ENCODE results near the gene LPP.
A peak's percentile ranks its signal among the peaks of the same experiment; 100 is the strongest.

The LPP gene

GRCh38 chr3:188822411-188822810 lies 668.5 kb downstream of the LPP start:
- DNase-seq: no peak

- DNase-seq: no peak
These were observed 670.6 kb downstream of the LPP start for GRCh38 chr3:188824566-188824965.

GRCh38 chr3:188825901-188826300 lies 671.9 kb downstream of the LPP start:
- DNase-seq: no peak

GRCh38 chr3:188826574-188826973 lies 672.6 kb downstream of the LPP start:
- DNase-seq: no peak

DNA sequence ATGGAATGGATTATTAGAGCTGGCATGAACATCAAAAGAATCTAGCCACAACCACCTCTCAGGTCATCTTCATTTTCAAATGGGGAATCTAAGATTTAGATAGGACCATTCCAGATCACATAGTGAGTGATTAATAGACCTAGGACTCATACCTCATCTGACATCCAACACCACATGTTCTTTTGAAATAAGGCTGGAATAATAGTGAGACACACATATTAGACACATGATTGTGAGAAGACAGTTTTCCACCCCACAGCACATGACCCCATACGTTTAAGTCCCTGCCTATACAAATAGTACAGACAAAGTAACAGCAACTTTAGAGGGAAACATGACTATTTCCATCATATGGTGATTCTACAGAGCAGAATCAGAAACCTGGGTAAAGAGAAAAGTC lies 673.1 kb downstream of the LPP start:
- no peak for DNase-seq

DNA sequence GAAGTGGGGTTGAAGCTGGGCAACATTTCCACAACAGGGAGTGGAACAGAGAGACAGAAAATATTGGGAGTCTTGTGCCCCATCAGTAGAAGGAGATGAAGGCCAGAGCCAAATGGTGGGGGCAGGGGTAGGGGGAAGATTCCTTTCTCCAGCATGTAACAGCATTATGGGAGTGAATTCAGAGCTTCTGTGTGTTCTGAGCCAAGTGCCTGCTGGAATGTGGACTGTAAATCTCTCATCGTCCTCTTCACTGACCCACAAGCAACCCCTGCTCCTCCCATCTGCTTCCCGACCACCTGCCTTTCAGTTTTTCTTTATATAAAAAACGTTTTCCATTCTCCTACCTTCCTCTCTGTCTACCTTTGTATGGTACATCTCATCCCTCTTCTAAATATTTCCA lies 673.6 kb downstream of the LPP start:
- DNase-seq: no peak

GRCh38 chr3:188829130-188829529 lies 675.2 kb downstream of the LPP start:
- no peak for DNase-seq

- DNase-seq: no peak
These were observed 675.6 kb downstream of the LPP start for GRCh38 chr3:188829576-188829975.

- no peak for DNase-seq
These were observed 676.9 kb downstream of the LPP start for GRCh38 chr3:188830893-188831292.

GRCh38 chr3:188832146-188832545 lies 678.2 kb downstream of the LPP start:
- DNase-seq: no peak

- no peak for DNase-seq
These were observed 679.2 kb downstream of the LPP start for GRCh38 chr3:188832961-188833721.

DNA sequence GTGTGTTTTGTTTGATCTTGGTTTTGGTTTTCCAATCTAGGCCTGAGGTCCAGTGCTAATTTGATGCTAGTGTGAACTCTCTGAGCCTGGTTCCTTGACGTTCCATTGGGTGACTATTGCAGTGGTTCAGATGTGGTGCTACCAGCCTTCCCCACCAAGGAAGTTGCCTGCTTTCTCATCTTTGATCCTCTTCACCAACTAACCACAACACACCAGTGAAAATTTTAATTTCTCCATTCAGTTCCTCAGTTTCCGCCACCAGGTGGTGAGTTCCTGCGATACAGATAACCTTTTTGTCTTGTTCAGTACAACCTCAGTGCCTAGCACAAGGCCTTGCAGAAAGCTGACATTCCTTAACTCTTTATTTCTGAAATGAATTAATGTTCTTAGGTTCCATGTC lies 680.4 kb downstream of the LPP start:
- no peak for DNase-seq

GRCh38 chr3:188839187-188839695 lies 685.3 kb downstream of the LPP start:
- no peak for DNase-seq

GRCh38 chr3:188840290-188840689 lies 686.3 kb downstream of the LPP start:
- no peak for DNase-seq

DNA sequence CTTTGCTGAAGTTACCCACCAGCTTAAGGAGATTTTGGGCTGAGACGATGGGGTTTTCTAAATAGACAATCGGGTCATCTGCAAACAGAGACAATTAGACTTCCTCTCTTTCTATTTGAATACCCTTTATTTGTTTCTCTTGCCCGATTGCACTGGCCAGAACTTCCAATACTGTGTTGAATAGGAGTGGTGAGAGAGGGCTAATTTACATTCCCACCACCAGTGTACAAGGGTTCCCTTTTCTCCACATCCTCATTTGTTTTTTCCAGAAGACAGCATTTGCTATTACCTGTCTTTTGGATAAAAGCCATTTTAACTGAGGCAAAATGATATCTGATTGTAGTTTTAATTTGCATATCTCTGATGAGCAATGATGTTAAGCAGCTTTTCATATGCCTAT lies 687.9 kb downstream of the LPP start:
- no peak for DNase-seq

DNA sequence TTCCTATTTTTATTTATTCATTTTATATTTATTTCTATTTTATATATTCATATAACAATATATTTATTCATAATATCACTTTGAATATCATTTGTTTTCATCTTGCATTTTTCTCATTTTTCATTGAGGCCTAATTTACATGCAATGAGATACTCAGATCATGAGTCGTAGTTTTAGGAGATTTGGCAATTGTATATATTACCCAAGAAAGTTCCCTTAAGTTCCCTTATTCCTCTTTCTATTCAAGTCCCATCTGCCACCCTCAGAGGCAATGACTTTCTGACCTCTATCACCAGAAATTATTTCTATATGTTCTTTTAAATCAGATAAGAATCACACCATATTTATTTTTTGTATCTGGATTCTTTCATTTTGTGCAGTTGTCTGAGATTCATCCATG lies 688.7 kb downstream of the LPP start:
- DNase-seq: no peak

GRCh38 chr3:188844096-188844495 lies 690.1 kb downstream of the LPP start:
- no peak for DNase-seq

- DNase-seq: no peak
These were observed 691.6 kb downstream of the LPP start for GRCh38 chr3:188845514-188845913.

DNA sequence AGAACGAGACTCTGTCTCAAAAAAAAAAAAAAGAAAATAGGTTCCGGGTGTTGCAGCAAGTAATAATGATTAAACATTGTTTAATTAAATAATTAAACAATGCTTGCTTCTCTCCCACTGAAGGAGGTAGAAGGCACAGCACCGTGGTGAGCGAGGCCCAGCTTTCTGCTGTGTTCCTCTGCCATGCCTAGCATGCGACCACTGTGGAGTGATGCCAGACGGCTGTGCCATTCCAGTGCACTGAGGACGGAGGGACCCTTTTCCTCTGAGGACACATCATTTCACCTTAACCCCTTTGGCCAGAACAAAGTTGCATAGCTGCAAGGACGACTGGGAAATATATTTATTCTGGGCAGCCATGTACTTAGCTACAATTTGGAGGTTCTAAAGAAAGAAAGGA lies 695.0 kb downstream of the LPP start:
- no peak for DNase-seq

GRCh38 chr3:188853856-188854771 lies 700.2 kb downstream of the LPP start:
- peak; percentile 73 for DNase-seq

DNA sequence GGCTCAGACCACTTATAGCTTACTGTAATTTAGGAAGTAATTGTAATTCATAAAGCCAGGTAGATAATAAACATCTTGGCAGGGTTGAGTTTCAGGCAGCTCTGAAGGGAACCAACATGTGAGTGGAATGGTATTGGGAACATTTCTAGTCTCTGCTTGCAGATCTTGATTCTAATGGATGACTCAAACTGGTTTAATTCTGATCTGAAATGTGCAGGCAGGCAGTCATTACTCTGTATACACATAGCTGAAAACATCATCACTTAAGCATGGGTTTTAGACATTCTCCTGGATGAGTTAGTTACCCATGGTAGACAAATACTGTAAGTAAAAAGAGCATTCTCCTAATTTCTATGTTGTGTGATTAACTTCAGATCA lies 700.8 kb downstream of the LPP start:
- DNase-seq: no peak

DNA sequence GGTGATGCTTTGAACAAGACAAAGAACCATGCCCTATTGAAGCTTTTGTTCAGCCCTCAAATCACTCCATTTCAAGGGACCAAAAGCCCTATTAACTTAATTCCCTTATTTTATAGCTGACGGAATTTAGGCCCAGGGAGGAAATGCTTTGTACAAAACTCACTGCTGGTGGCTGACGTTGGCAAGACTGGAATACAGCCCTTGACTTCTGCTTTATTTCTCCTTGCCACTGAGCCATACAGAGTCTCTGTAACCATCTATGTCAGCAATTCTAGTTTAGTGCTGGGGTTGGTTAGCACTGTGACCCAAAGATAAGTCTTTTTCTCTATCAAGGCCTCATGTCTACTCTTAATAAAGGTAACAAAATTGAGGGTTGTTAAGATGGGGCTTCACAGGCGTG lies 701.7 kb downstream of the LPP start:
- no peak for DNase-seq

DNA sequence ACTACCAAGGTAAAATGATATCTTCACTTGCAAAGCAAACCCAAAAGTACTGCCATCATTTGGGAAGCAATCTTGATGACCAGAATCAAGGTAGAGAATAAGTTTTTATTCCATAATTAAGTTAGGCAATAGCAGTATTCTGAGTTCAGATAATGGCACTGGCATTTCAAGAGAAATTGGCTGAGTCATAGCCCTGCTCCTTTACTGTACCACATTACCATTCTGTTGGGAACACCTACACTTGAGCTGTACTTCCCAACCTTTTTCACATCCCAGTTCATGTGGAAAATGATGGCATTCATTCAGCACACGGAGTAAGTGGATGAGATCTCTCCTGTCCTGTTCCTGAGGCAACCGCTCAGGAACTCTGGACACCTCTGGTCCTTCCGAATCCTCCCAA lies 706.2 kb downstream of the LPP start:
- DNase-seq: no peak

All from midbrain (tissue), 1 donor.